Panc1 (cell line): Measurements from ENCODE around the gene PCLO.

Experiments used
- CTCF ChIP-seq: fragments of 450-650 bp; IDR thresholded peaks from 2 replicates; pipeline ENCODE4 v1.5.1; 2017; ENCODE audit warnings: mild to moderate bottlenecking
- POLR2AphosphoS5 ChIP-seq: IDR thresholded peaks from 2 replicates; pipeline ENCODE4 v1.6.1; 2012; ENCODE audit warnings: mild to moderate bottlenecking, low read depth, low read length, moderate library complexity
- SIN3A ChIP-seq: IDR thresholded peaks from 2 replicates; pipeline ENCODE4 v1.6.1; 2012; ENCODE audit warnings: low read depth, mild to moderate bottlenecking, low read length, moderate library complexity, borderline replicate concordance; ENCODE audit not compliant: insufficient read depth
- TF ChIP-seq, protein P1 (sequence below), 2 experiments: IDR thresholded peaks; 2 replicates each; pipeline ENCODE4 v1.6.1; 2011 to 2012; ENCODE audit warnings: low read depth in 2 of 2, control low read depth in 1 of 2, low read length in 1 of 2, mild to moderate bottlenecking in 1 of 2, moderate library complexity in 1 of 2; ENCODE audit not compliant: insufficient read depth in 1 of 2

- no peak for TF ChIP-seq CTCF
- no peak for TF ChIP-seq SIN3A
- TF ChIP-seq, protein P1, sequence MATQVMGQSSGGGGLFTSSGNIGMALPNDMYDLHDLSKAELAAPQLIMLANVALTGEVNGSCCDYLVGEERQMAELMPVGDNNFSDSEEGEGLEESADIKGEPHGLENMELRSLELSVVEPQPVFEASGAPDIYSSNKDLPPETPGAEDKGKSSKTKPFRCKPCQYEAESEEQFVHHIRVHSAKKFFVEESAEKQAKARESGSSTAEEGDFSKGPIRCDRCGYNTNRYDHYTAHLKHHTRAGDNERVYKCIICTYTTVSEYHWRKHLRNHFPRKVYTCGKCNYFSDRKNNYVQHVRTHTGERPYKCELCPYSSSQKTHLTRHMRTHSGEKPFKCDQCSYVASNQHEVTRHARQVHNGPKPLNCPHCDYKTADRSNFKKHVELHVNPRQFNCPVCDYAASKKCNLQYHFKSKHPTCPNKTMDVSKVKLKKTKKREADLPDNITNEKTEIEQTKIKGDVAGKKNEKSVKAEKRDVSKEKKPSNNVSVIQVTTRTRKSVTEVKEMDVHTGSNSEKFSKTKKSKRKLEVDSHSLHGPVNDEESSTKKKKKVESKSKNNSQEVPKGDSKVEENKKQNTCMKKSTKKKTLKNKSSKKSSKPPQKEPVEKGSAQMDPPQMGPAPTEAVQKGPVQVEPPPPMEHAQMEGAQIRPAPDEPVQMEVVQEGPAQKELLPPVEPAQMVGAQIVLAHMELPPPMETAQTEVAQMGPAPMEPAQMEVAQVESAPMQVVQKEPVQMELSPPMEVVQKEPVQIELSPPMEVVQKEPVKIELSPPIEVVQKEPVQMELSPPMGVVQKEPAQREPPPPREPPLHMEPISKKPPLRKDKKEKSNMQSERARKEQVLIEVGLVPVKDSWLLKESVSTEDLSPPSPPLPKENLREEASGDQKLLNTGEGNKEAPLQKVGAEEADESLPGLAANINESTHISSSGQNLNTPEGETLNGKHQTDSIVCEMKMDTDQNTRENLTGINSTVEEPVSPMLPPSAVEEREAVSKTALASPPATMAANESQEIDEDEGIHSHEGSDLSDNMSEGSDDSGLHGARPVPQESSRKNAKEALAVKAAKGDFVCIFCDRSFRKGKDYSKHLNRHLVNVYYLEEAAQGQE (IDR thresholded peaks at IDR 0.05; ENCODE audit: insufficient read depth in 1 of 2, low read depth in 2 of 2, low read length in 1 of 2), result no peak
- no peak for TF ChIP-seq POLR2AphosphoS5
These were observed 417.6 kb downstream of the PCLO start for GRCh38 chr7:82745117-82745516.
